GM12891 (cell line): ENCODE data around the gene SUPT4H1.
A peak's percentile ranks its signal among the peaks of the same experiment; 100 is the strongest.

Experiments
- DNase-seq: peaks from one replicate; pipeline ENCODE4 v3.0.0; 2011; ENCODE audit warnings: low spot score; ENCODE audit not compliant: insufficient read length
- FAIRE-seq: peaks from 2 replicates; lab custom pipeline; 2011; peaks lifted over from hg19 to GRCh38; lab: Jason Lieb, UNC
- PAX5 ChIP-seq: IDR thresholded peaks from 2 replicates; pipeline ENCODE4 v1.6.1; 2011; ENCODE audit warnings: low read length, moderate library complexity, mild to moderate bottlenecking; ENCODE audit not compliant: insufficient read depth, severe bottlenecking
- POLR2A ChIP-seq: IDR thresholded peaks from 2 replicates; pipeline ENCODE4 v1.6.1; 2011; ENCODE audit warnings: low read depth, low read length, control low read depth
- POLR2AphosphoS5 ChIP-seq: IDR thresholded peaks from 2 replicates; pipeline ENCODE4 v1.6.1; 2011; ENCODE audit warnings: low read depth, low read length, control low read depth
- POU2F2 ChIP-seq: IDR thresholded peaks from 2 replicates; pipeline ENCODE4 v1.6.1; 2011; ENCODE audit warnings: low read depth, mild to moderate bottlenecking, control low read depth, low read length, moderate library complexity
- SPI1 ChIP-seq: IDR thresholded peaks from 2 replicates; pipeline ENCODE4 v1.6.1; 2011; ENCODE audit warnings: low read depth, low read length, control low read depth
- TAF1 ChIP-seq: IDR thresholded peaks from 2 replicates; pipeline ENCODE4 v1.6.1; 2011; ENCODE audit warnings: low read depth, low read length, control low read depth

SUPT4H1 gene

DNA sequence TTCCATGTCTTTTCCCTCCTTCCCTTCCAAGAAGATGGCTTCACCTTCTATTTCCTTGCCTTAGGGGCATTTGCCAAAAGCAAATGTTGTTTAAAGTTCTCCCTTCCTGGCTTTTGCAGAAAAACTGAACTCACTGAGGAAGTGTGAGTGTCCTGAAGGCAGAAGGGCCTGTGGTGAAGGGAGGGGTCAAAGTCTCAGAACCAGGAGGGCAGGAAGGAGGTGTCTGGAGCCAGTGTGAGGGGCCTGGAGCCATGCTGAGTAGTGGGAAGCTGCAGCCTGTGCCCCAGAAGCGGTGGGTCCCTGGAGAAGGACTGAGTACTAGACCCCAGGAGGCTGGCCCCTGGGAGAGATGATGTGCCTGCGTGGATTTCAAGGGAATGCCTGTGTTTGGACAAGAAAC lies 23.8 kb upstream of the SUPT4H1 start:
- no peak for FAIRE-seq
- no peak for TF ChIP-seq PAX5
- no peak for TF ChIP-seq POLR2A
- no peak for TF ChIP-seq TAF1
- TF ChIP-seq SPI1 = no peak
- TF ChIP-seq POU2F2 = no peak
- no peak for TF ChIP-seq POLR2AphosphoS5
- DNase-seq = no peak

DNA sequence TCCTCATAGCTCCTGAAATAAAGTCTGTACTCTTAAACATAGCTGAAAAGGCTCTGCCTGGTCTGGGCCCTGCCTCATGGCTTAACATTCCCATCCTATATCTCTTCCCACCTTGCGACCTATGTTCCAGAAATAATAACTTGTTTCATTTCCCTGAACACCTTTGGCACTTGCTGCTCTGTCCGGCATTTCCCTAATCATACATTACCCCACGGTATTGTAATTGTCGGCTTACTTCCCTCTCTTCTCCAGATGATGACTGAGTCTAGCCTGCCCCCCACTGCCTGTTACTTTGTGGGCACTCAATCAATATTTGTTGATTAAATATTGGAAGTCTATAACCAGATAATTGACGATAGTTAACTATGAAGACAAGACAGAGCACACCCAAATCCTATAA lies 23.3 kb upstream of the SUPT4H1 start:
- TF ChIP-seq POLR2A (no peak), POLR2AphosphoS5 (no peak), PAX5 (no peak), TAF1 (no peak), POU2F2 (no peak), SPI1 (no peak)
- DNase-seq (no peak), FAIRE-seq (no peak)

DNA sequence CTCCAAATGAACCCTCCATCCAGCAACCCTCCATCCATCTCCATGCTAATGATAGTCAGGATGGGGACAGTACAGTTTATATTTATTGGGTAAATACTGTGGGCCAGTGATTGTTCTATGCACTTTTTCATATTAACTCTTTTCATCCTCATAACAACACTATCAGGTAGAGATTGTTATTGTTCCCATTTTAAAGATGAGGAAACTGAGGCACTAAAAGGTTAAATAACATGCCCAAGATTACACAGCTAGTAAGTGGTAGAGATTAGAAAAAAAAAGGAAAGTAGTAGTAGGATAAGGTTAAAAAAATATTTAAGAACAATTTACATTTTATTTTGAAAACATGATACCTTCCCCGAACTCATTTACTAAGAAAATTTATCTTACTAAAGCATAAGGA lies 21.9 kb upstream of the SUPT4H1 start:
- DNase-seq (no peak), FAIRE-seq (no peak)
- TF ChIP-seq POU2F2 (no peak), SPI1 (no peak), TAF1 (no peak), POLR2AphosphoS5 (no peak), POLR2A (no peak), PAX5 (no peak)

DNA sequence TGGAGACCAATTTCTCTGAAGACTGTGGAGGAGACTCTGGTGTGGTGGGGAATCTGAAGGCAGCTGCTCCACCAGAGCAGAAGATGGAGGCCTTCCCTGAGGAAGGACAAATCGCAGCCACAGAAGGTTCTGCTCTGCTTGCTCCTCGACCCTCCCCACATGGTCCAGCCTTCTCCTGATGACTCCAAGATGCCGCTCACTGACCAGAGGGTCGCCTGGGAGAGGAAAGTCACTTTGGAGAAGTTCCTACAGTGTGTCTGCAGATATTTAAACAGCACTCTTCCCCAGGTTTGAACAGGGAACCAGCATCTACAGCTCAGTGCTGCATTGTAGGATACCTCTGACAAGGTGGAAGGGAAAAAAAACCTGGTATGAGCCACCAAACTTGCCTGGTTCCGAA lies 21.0 kb upstream of the SUPT4H1 start:
- TF ChIP-seq POLR2A (no peak), POLR2AphosphoS5 (no peak), POU2F2 (no peak), PAX5 (no peak)
- FAIRE-seq (no peak), DNase-seq (no peak)

DNA sequence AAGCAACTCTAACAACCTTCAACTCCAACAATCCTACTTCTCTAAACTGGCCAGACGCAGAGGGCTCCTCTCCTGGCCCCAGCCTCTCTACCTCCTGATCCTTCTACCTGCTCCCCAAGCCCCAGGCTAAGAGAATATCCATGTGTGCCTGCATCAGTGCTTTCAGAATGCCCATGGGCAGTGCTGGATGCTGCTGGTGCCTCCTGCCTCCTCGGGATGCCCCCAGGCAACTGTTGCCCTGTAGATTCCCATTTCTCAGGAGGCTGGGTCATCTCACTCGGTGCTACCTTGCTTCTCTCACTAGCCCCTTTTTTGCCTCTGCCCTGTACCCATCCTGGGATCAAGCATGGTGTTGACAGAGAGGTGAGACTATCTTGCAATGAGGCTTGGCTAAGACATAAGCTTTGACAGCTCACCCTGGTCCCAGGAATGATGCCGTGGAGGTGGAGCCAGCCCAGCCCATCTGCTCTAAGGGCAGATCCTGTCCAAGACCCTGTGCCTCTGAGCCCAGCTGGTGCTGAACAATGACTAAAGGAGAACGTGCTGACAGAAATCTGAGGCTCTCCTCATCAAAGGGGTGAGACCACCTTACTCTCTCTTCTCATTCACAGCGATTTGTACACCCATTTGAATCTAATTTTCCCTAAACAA lies 19.4 kb upstream of the SUPT4H1 start:
- DNase-seq (no peak), FAIRE-seq (no peak)
- TF ChIP-seq TAF1 = no peak
- TF ChIP-seq PAX5 = no peak
- TF ChIP-seq SPI1 = no peak
- TF ChIP-seq POU2F2 = no peak
- no peak for TF ChIP-seq POLR2AphosphoS5
- no peak for TF ChIP-seq POLR2A

DNA sequence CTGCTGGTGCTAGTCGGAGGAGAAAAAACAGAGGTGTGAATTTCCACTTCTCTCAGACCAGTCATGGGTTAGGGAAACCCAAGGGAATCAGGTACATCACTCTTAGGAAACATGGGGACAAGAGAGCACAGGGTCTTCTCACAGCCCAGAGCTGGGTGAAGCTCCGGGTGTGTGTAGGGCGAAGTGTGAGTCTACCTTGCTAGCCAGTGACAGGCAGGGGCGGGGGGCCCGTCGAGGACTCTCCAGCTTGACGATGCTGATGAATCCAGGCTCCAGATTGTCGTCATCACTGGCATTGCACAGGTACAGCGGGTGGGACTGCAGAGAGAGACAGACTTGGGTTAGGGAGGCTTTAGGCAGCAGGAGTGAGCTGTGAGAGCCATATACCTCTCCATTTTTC lies 18.7 kb upstream of the SUPT4H1 start:
- no peak for DNase-seq
- no peak for FAIRE-seq
- TF ChIP-seq POU2F2 (no peak), POLR2AphosphoS5 (no peak), POLR2A (no peak), TAF1 (no peak), SPI1 (no peak), PAX5 (no peak)

DNA sequence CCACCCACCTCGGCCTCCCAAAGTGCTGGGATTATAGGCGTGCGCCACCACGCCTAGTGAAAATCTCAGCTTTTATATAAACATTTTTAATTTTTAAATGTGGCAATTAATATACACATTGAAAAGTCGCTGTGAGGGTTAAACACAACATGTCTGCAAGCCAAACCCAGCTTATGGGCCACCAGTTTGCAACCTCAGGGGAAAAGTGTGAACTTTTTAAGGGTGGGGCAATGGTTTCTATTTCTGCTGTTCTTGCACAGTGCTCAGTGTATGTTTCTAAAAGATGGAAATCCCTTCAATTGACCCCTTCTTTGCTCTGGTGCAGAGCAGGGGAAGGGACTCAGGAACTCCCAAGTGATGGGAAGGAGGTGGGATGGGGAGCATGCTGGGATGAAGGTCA lies 18.3 kb upstream of the SUPT4H1 start:
- no peak for FAIRE-seq
- TF ChIP-seq PAX5 = no peak
- no peak for TF ChIP-seq POLR2A
- TF ChIP-seq SPI1 = no peak
- TF ChIP-seq POLR2AphosphoS5 = no peak
- no peak for DNase-seq

DNA sequence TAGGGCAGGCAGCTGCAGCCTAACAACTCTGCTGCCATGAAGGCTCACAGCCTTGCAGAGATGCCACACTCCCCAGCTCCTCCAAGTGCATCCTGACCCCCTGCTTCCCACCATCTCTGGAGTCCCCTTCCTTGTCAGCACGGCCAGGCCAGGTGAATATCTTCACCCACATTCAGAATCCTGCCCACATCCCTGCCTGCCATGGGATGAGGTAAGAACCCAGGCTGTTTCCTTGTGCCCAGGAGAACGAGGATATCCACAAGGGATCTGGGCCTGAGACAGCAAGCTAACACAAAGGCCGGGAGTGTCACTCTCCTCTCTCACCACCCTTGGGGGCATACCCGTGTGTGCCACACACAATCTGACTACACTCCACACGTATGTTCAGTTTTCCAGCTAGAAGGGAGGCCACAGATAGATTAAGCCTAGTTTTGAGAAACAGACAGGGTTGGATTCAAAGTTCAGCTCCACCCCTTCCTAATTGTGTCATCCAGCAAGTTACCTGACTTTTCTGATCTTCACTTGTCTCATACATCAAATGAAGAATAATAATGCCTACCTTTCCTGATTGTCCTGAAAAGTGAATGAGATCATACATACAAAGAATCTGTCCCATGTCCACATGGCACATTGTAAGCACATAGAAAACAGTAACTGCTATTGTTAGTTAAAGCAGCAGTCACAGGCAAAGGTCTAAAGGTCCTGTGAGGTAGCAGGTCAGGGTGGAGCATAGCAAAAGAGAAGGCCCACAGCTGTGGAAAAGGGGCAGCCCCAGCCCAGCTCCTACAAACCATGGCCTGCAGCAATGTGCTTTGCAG lies 17.4 kb upstream of the SUPT4H1 start:
- TF ChIP-seq POLR2A = 0 out of 2 replicates have a peak, but pooled peaks have one; percentile 23
- TF ChIP-seq POU2F2 = no peak
- FAIRE-seq (peak; percentile 61), DNase-seq (no peak)

DNA sequence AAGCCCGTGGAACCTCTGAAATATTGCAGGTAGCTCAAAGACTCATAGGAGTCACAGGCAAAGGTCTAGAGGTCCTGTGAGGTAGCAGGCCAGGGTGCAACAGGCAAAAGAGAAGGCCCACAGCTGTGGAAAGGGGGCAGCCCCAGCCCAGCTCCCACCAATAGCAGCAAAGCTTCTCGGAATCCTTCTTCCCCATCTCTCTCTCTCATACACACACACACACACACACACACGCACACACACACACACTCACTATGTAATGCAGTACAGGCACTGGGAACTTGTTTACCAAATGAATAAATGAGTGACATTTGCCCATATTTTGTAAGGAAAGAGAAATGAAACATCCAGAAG lies 16.8 kb upstream of the SUPT4H1 start:
- FAIRE-seq = peak; percentile 61
- TF ChIP-seq SPI1 (0 out of 2 replicates have a peak, but pooled peaks have one; percentile 7), TAF1 (no peak)
- DNase-seq = no peak

DNA sequence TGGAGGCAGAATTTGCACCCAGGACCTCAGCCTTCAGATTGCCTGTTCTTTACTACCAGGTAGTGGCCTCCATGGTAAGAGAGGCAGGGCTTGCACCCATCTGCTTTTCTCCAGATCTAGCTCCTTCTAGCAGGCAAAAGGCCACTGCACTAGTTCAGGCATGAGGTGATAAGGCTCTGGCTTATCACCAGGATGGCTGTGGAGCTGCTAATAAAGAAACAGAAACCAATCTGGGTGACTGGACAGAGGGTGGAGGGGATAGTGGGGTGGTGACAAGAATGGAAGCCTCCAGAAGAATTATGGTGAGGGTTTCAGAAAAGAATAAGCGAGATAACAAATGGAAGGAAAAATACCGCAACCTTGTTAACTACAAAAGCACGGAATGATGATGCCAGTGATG lies 15.5 kb upstream of the SUPT4H1 start:
- TF ChIP-seq POU2F2 (no peak), POLR2A (no peak), POLR2AphosphoS5 (no peak), PAX5 (no peak), SPI1 (no peak), TAF1 (no peak)
- DNase-seq (no peak), FAIRE-seq (no peak)
